HG03575 (cell line): ENCODE data around the gene GPBP1.
"Not testable (repeated sequence)": the region's sequence is repeated elsewhere in the genome, so short reads cannot be mapped to it uniquely, and the experiment has no call there.

Source experiments
- ATAC-seq: cut with Tn5 transposase; IDR thresholded peaks from one replicate; pipeline ENCODE4 v1.9.1; 2021; ENCODE audit not compliant: unreplicated experiment, insufficient number of reproducible peaks, low FRiP score; ENCODE audit errors: extremely low read depth

Gene GPBP1

GRCh38 chr5:57173319-57174127 is at the start of gene GPBP1:
TSS of gene GPBP1 (plus strand) at chr5:57174059. CDS start at chr5:57214131, 40,072 bp downstream.
- ATAC-seq, result peak; percentile 33

GRCh38 chr5:57128325-57128724 is 45.5 kb upstream of the GPBP1 start:
- no peak for ATAC-seq

GRCh38 chr5:57133574-57133973 is 40.3 kb upstream of the GPBP1 start:
- ATAC-seq, result no peak

GRCh38 chr5:57137401-57137800 is 36.5 kb upstream of the GPBP1 start:
- ATAC-seq, result no peak

- ATAC-seq, result no peak
These were observed 21.5 kb upstream of the GPBP1 start for GRCh38 chr5:57152316-57152715.

- ATAC-seq, result no peak
These were observed 18.8 kb upstream of the GPBP1 start for GRCh38 chr5:57155033-57155432.

- ATAC-seq, result no peak
These were observed 16.7 kb upstream of the GPBP1 start for GRCh38 chr5:57157131-57157530.

- ATAC-seq, result no peak
These were observed 16.2 kb upstream of the GPBP1 start for GRCh38 chr5:57157666-57158065.

- no peak for ATAC-seq
These were observed 10.3 kb upstream of the GPBP1 start for GRCh38 chr5:57163553-57164006.

- ATAC-seq, result no peak
These were observed 9.7 kb upstream of the GPBP1 start for GRCh38 chr5:57164124-57164523.

- ATAC-seq, result not testable (repeated sequence)
These were observed 8.7 kb upstream of the GPBP1 start for GRCh38 chr5:57165171-57165570.

GRCh38 chr5:57166276-57166675 is 7.6 kb upstream of the GPBP1 start:
- ATAC-seq, result no peak

GRCh38 chr5:57167201-57167600 is 6.7 kb upstream of the GPBP1 start:
- ATAC-seq, result no peak

- not testable (repeated sequence) for ATAC-seq
These were observed 3.7 kb upstream of the GPBP1 start for GRCh38 chr5:57170116-57170515.

- ATAC-seq, result no peak
These were observed 1.9 kb upstream of the GPBP1 start for GRCh38 chr5:57171816-57172465.

- peak; percentile 8 for ATAC-seq
These were observed 1.2 kb upstream of the GPBP1 start for GRCh38 chr5:57172466-57173318.

GRCh38 chr5:57174128-57174889 is 450 bp downstream of the GPBP1 start:
- ATAC-seq, result no peak

GRCh38 chr5:57174890-57175510 is 1.1 kb downstream of the GPBP1 start:
- no peak for ATAC-seq
